ENCODE measurements around the gene DBH.

The DBH gene

GRCh38 chr9:133701981-133702797 is 66.0 kb downstream of the DBH start:
- DNase-seq (ENCODE audit: low read depth) = no peak

- no peak for DNase-seq (ENCODE audit: low read depth)
Observed at GRCh38 chr9:133702798-133703590, 66.8 kb downstream of the DBH start.

GRCh38 chr9:133703591-133704399 is 67.6 kb downstream of the DBH start:
- no peak for DNase-seq (ENCODE audit: low read depth)

- DNase-seq (ENCODE audit: low read depth) = no peak
Observed at GRCh38 chr9:133704711-133705181, 68.6 kb downstream of the DBH start.

GRCh38 chr9:133705576-133705975 is 69.4 kb downstream of the DBH start:
- DNase-seq (ENCODE audit: low read depth) = no peak

GRCh38 chr9:133706307-133707050 is 70.3 kb downstream of the DBH start:
- no peak for DNase-seq (ENCODE audit: low read depth)

GRCh38 chr9:133707065-133707762 is 71.1 kb downstream of the DBH start:
- no peak for DNase-seq (ENCODE audit: low read depth)

GRCh38 chr9:133707763-133708245 is 71.6 kb downstream of the DBH start:
- DNase-seq (ENCODE audit: low read depth) = no peak

GRCh38 chr9:133708246-133709014 is 72.3 kb downstream of the DBH start:
- no peak for DNase-seq (ENCODE audit: low read depth)
